ENCODE data around the gene SPEG.

DNA sequence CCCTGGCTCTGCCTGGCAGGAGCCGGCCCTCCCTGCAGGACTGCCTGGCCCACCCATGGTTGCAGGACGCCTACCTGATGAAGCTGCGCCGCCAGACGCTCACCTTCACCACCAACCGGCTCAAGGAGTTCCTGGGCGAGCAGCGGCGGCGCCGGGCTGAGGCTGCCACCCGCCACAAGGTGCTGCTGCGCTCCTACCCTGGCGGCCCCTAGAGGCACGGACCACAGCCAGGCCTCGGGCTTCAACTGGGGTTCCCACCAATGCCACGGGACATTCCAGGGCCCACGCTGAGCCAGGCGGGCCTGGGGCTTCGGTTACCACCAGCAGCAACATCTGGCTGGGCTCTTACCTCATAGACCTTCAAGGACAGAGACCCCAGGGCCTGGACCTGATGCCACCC lies 57.9 kb downstream of the SPEG start:
- TF ChIP-seq, protein P1, sequence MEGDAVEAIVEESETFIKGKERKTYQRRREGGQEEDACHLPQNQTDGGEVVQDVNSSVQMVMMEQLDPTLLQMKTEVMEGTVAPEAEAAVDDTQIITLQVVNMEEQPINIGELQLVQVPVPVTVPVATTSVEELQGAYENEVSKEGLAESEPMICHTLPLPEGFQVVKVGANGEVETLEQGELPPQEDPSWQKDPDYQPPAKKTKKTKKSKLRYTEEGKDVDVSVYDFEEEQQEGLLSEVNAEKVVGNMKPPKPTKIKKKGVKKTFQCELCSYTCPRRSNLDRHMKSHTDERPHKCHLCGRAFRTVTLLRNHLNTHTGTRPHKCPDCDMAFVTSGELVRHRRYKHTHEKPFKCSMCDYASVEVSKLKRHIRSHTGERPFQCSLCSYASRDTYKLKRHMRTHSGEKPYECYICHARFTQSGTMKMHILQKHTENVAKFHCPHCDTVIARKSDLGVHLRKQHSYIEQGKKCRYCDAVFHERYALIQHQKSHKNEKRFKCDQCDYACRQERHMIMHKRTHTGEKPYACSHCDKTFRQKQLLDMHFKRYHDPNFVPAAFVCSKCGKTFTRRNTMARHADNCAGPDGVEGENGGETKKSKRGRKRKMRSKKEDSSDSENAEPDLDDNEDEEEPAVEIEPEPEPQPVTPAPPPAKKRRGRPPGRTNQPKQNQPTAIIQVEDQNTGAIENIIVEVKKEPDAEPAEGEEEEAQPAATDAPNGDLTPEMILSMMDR (IDR thresholded peaks at IDR 0.05): no peak
- TF ChIP-seq POLR2A (IDR thresholded peaks at IDR 0.05): no peak

All from body of pancreas (tissue), 4 donors.